Liver (tissue), 9 donors: ENCODE measurements around the gene NUBP1. TPM values are rescaled to one million over a fixed set of nuclear protein-coding genes. Genes with fewer than 3 reads are reported as not detected.

Experiments
- DNase-seq: peaks from one replicate; pipeline ENCODE4 v3.0.0-alpha.2; 2017; ENCODE audit warnings: low spot score
- H3K27ac ChIP-seq, 2 donors: one replicate each; pipeline ENCODE4 v1.7.0; 2013; ENCODE audit warnings: inconsistent platforms in 2 of 2, low read length in 2 of 2, control low read depth in 1 of 2, low read depth in 1 of 2, mild to moderate bottlenecking in 1 of 2
- H3K27me3 ChIP-seq, 4 donors: one replicate each; pipeline versions ENCODE4 v1.6.1 to v1.7.0; 2013; ENCODE audit warnings: low read length in 3 of 4, inconsistent platforms in 1 of 4, mild to moderate bottlenecking in 1 of 4, moderate library complexity in 1 of 4; ENCODE audit not compliant: control insufficient read depth in 4 of 4, insufficient read depth in 4 of 4
- H3K36me3 ChIP-seq, 4 donors: one replicate each; pipeline versions ENCODE4 v1.6.1 to v1.7.0; 2013; ENCODE audit warnings: low read length in 3 of 4, mild to moderate bottlenecking in 3 of 4, low read depth in 1 of 4, moderate library complexity in 1 of 4; ENCODE audit not compliant: control insufficient read depth in 4 of 4, insufficient read depth in 3 of 4
- H3K4me1 ChIP-seq, 4 donors: one replicate each; pipeline versions ENCODE4 v1.6.1 to v1.7.0; 2013; ENCODE audit warnings: low read length in 3 of 4, mild to moderate bottlenecking in 3 of 4, moderate library complexity in 1 of 4; ENCODE audit not compliant: control insufficient read depth in 4 of 4, insufficient read depth in 4 of 4
- H3K4me3 ChIP-seq, 3 donors: one replicate each; pipeline versions ENCODE4 v1.6.1 to v1.7.0; 2013; ENCODE audit warnings: low read length in 3 of 3, control low read depth in 1 of 3, low read depth in 1 of 3, mild to moderate bottlenecking in 1 of 3
- H3K9ac ChIP-seq, 2 donors: one replicate each; pipeline ENCODE4 v1.7.0; 2013; ENCODE audit warnings: low read length in 2 of 2, mild to moderate bottlenecking in 2 of 2, moderate library complexity in 2 of 2, control low read depth in 1 of 2, low read depth in 1 of 2
- H3K9me3 ChIP-seq, 4 donors: one replicate each; pipeline versions ENCODE4 v1.6.1 to v1.7.0; 2013; ENCODE audit warnings: low read length in 3 of 4; ENCODE audit not compliant: control insufficient read depth in 4 of 4
- ATF3 ChIP-seq: IDR thresholded peaks from 2 replicates; pipeline ENCODE4 v1.6.1; 2016; ENCODE audit warnings: antibody characterized with exemption
- CTCF ChIP-seq: fragments of 150-350 bp; IDR thresholded peaks from 2 replicates; pipeline ENCODE4 v1.5.1; 2017; ENCODE audit warnings: improper control_type of control experiment, low read depth, low read length; ENCODE audit not compliant: missing input control
- EGR1 ChIP-seq, 2 donors: IDR thresholded peaks; 2 replicates each; pipeline ENCODE4 v1.6.1; 2016 to 2018; ENCODE audit warnings: antibody characterized with exemption in 2 of 2, low read depth in 2 of 2
- FOXA1 ChIP-seq: IDR thresholded peaks from 2 replicates; pipeline ENCODE4 v1.6.1; 2016; ENCODE audit warnings: antibody characterized with exemption
- FOXA2 ChIP-seq: IDR thresholded peaks from 2 replicates; pipeline ENCODE4 v1.6.1; 2016; ENCODE audit warnings: antibody characterized with exemption
- GABPA ChIP-seq, 2 donors: IDR thresholded peaks in 1 of 2; conservative IDR thresholded peaks in 1 of 2; 2 replicates each; pipeline ENCODE4 v1.6.1; 2016; ENCODE audit warnings: antibody characterized with exemption in 2 of 2, mild to moderate bottlenecking in 1 of 2, moderate library complexity in 1 of 2
- HNF4A ChIP-seq, 2 donors: conservative IDR thresholded peaks; 2 replicates each; pipeline ENCODE4 v1.6.1; 2016; ENCODE audit warnings: antibody characterized with exemption in 2 of 2, mild to moderate bottlenecking in 2 of 2
- HNF4G ChIP-seq: IDR thresholded peaks from 2 replicates; pipeline ENCODE4 v1.6.1; 2016; ENCODE audit warnings: antibody characterized with exemption
- JUND ChIP-seq, 2 donors: IDR thresholded peaks; 2 replicates each; pipeline ENCODE4 v1.6.1; 2016; ENCODE audit warnings: antibody characterized with exemption in 2 of 2
- MAX ChIP-seq: IDR thresholded peaks from 2 replicates; pipeline ENCODE4 v1.6.1; 2016; ENCODE audit warnings: antibody characterized with exemption
- NR2F2 ChIP-seq: IDR thresholded peaks from 2 replicates; pipeline ENCODE4 v1.6.1; 2016; ENCODE audit warnings: antibody characterized with exemption
- RAD21 ChIP-seq, 2 donors: IDR thresholded peaks; 2 replicates each; pipeline ENCODE4 v1.6.1; 2016; ENCODE audit warnings: antibody characterized with exemption in 2 of 2, mild to moderate bottlenecking in 2 of 2
- RXRA ChIP-seq, 2 donors: IDR thresholded peaks; 2 replicates each; pipeline ENCODE4 v1.6.1; 2017 to 2018; ENCODE audit warnings: antibody characterized with exemption in 2 of 2, mild to moderate bottlenecking in 1 of 2
- SP1 ChIP-seq: IDR thresholded peaks from 2 replicates; pipeline ENCODE4 v1.6.1; 2018; ENCODE audit warnings: antibody characterized with exemption, mild to moderate bottlenecking
- TAF1 ChIP-seq: conservative IDR thresholded peaks from 2 replicates; pipeline ENCODE4 v1.6.1; 2016; ENCODE audit warnings: antibody characterized with exemption, mild to moderate bottlenecking
- YY1 ChIP-seq: IDR thresholded peaks from 2 replicates; pipeline ENCODE4 v1.6.1; 2016; ENCODE audit warnings: antibody characterized with exemption, mild to moderate bottlenecking
- ZBTB33 ChIP-seq: IDR thresholded peaks from 2 replicates; pipeline ENCODE4 v1.6.1; 2016; ENCODE audit warnings: antibody characterized with exemption
- WGBS: extraction: QIAGEN DNeasy Blood & Tissue Kit; methylation state at CpG from one replicate; pipeline ENCODE4 v1.1.7; 2013; 5-methylcytosine and 5-hydroxymethylcytosine counted together
- polyA plus RNA-seq, 2 donors: library from polyadenylated mRNA; stranded (reverse) in 1 of 2; unstranded in 1 of 2; fragments of 200-250 nt in 1 of 2; fragments of >200 nt in 1 of 2; fragmentation: Nextera tagmentation in 1 of 2; extraction: Ambion mirVana in 1 of 2; gene quantifications; one replicate each; pipeline versions ENCODE4 v1.2.1 to v1.2.3, GENCODE V29; 2013 to 2015
- total RNA-seq, 2 donors: library from RNA; depleted of rRNA; stranded (reverse); fragments of >200 nt; gene quantifications; one replicate each; pipeline ENCODE4 v1.2.3, GENCODE V29; 2014
- TF ChIP-seq, protein P1 (sequence below): IDR thresholded peaks from 2 replicates; pipeline ENCODE4 v1.6.1; 2016; ENCODE audit warnings: antibody characterized with exemption, mild to moderate bottlenecking
- donor health status: healthy.
- donor health status: healthy.
- donor health status: healthy.
- donor health status: healthy.
- donor health status: healthy.

The NUBP1 gene
- total and polyA plus RNA-seq, 4 donors: 16.6 to 22.5 (median 20.3) TPM

DNA sequence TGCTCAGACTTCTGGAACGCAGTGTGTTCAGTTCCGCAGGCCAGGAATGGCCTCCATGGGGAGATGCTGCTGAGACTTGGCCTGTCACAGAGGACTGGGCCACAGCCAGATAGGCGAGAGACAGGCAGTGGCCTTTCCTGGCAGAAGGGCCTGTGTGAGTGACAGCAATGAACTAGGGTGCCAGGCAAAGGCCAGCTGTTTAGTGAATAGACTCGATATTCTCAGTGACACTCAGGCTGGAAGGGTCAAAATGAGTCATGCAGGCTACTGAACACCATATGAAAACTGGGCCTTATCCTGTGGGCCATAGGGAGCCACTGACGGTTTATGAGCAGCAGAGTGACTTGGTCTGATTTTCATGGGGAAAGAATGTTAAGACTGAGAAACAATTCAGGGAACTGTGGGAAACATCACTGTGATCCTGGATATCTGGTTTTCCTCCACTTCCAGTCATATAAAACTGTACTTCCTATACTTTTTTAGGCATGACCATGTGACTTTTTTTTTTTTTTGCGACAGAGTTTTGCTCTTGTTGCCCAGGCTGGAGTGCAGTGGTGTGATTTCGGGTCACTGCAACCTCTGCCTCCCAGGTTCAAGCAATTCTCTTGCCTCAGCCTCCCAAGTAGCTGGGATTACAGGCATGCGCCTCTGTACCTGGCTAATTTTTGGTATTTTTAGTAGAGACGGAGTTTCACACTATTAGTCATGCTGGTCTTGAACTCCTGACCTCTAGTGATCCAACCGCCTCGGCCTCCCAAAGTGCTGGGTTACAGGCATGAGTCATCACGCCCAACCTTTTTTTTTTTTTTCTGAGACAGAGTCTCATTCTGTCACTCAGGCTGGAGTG is 5.2 kb upstream of the NUBP1 start:
- H3K36me3 ChIP-seq: no peaks in the 10 kb centered on the region
- H3K4me3 ChIP-seq: no peak overlapping the region
- H3K27ac ChIP-seq: peak overlapping the region; percentile 91 to 98
- peak overlapping the region; percentile 53 to 55 for H3K9ac ChIP-seq
- no peaks in the 10 kb centered on the region for H3K9me3 ChIP-seq
- TF ChIP-seq NR2F2: peak; percentile 78
- TF ChIP-seq GABPA (IDR thresholded peaks at IDR 0.05 in 1 of 2, conservative IDR thresholded peaks at IDR 0.05 in 1 of 2): no peak
- peak; percentile 75 for TF ChIP-seq ZBTB33
- peak in 1 of 2 donors; percentile 48 for TF ChIP-seq EGR1 (IDR thresholded peaks at IDR 0.05; ENCODE audit: low read depth in 2 of 2)
- TF ChIP-seq, protein P1, sequence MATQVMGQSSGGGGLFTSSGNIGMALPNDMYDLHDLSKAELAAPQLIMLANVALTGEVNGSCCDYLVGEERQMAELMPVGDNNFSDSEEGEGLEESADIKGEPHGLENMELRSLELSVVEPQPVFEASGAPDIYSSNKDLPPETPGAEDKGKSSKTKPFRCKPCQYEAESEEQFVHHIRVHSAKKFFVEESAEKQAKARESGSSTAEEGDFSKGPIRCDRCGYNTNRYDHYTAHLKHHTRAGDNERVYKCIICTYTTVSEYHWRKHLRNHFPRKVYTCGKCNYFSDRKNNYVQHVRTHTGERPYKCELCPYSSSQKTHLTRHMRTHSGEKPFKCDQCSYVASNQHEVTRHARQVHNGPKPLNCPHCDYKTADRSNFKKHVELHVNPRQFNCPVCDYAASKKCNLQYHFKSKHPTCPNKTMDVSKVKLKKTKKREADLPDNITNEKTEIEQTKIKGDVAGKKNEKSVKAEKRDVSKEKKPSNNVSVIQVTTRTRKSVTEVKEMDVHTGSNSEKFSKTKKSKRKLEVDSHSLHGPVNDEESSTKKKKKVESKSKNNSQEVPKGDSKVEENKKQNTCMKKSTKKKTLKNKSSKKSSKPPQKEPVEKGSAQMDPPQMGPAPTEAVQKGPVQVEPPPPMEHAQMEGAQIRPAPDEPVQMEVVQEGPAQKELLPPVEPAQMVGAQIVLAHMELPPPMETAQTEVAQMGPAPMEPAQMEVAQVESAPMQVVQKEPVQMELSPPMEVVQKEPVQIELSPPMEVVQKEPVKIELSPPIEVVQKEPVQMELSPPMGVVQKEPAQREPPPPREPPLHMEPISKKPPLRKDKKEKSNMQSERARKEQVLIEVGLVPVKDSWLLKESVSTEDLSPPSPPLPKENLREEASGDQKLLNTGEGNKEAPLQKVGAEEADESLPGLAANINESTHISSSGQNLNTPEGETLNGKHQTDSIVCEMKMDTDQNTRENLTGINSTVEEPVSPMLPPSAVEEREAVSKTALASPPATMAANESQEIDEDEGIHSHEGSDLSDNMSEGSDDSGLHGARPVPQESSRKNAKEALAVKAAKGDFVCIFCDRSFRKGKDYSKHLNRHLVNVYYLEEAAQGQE: peak; percentile 77
- peak; percentile 67 for TF ChIP-seq MAX
- TF ChIP-seq YY1: peak; percentile 94
- peak; percentile 80 to 88 for TF ChIP-seq RXRA (IDR thresholded peaks at IDR 0.05)
- no peak for TF ChIP-seq HNF4G
- TF ChIP-seq SP1: peak; percentile 80
- peak; percentile 74 for TF ChIP-seq FOXA1
- peak; percentile 7 for TF ChIP-seq CTCF
- TF ChIP-seq JUND (IDR thresholded peaks at IDR 0.05): peak; percentile 89 to 97
- peak; percentile 49 for TF ChIP-seq FOXA2
- no peak for TF ChIP-seq TAF1
- peak; percentile 89 for TF ChIP-seq ATF3
- peak; percentile 63 to 77 for TF ChIP-seq HNF4A (conservative IDR thresholded peaks at IDR 0.05)
- peak in 1 of 2 donors; percentile 69 for TF ChIP-seq RAD21 (IDR thresholded peaks at IDR 0.05)
- H3K27me3 ChIP-seq: no peaks in the 10 kb centered on the region
- DNase-seq: peak; percentile 23
- WGBS: 33% methylated on average over 12 of the region's 12 CpGs
- H3K4me1 ChIP-seq: peaks cover 0 to 26% (median 18%) of the 10 kb centered on the region in 4 donors
